Transverse colon (tissue), 4 donors: ENCODE results near the gene DAZAP1. TPM values are rescaled to one million over a fixed set of nuclear protein-coding genes. Genes with fewer than 3 reads are reported as not detected.

Source experiments
- DNase-seq: peaks from one replicate; pipeline ENCODE4 v3.0.0-alpha.2; 2019
- H3K27ac ChIP-seq, 4 donors: fragments of 200-600 bp; sonication (generic); 2 replicates each; pipeline ENCODE4 v1.5.1; 2016 to 2018; ENCODE audit warnings: inconsistent platforms in 4 of 4
- H3K27me3 ChIP-seq: fragments of 200-600 bp; sonication (generic); 2 replicates; pipeline ENCODE4 v1.5.1; 2017; ENCODE audit warnings: inconsistent platforms
- H3K36me3 ChIP-seq, 4 donors: fragments of 200-600 bp; sonication (generic); 2 replicates each; pipeline ENCODE4 v1.5.1; 2017 to 2019; ENCODE audit warnings: inconsistent platforms in 4 of 4
- H3K4me1 ChIP-seq, 4 donors: fragments of 200-600 bp; sonication (generic); 2 replicates each; pipeline ENCODE4 v1.5.1; 2017 to 2020; ENCODE audit warnings: inconsistent platforms in 4 of 4
- H3K4me3 ChIP-seq, 4 donors: fragments of 200-600 bp; sonication (generic); 1 replicate in 1 of 4; 2 replicates in 3 of 4; pipeline versions ENCODE4 v1.5.1 to v1.6.1; 2017 to 2019; ENCODE audit warnings: inconsistent platforms in 4 of 4
- H3K9me3 ChIP-seq, 2 donors: fragments of 200-600 bp; sonication (generic); 2 replicates each; pipeline ENCODE4 v1.5.1; 2017 to 2019; ENCODE audit warnings: inconsistent platforms in 2 of 2
- CTCF ChIP-seq, 5 experiments: fragments of 200-600 bp in 3 of 5; fragments of 450-650 bp in 2 of 5; sonication (generic) in 3 of 5; IDR thresholded peaks; 1 replicate in 2 of 5; 2 replicates in 3 of 5; pipeline ENCODE4 v1.5.1; 2016 to 2017; ENCODE audit warnings: antibody characterized with exemption in 5 of 5, inconsistent platforms in 3 of 5, mild to moderate bottlenecking in 2 of 5, moderate library complexity in 1 of 5
- EP300 ChIP-seq: sonication (generic); formaldehyde crosslinking; IDR thresholded peaks from one replicate; pipeline ENCODE4 v1.6.1; 2017; ENCODE audit warnings: antibody characterized with exemption, low read depth
- POLR2A ChIP-seq: fragments of 450-650 bp; IDR thresholded peaks from one replicate; pipeline ENCODE4 v1.6.1; 2016; ENCODE audit warnings: antibody characterized with exemption, mild to moderate bottlenecking, moderate library complexity
- POLR2AphosphoS5 ChIP-seq, 3 donors: sonication (generic); formaldehyde crosslinking; IDR thresholded peaks; one replicate each; pipeline ENCODE4 v1.6.1; 2016; ENCODE audit warnings: antibody characterized with exemption in 3 of 3
- WGBS, 2 donors: methylation state at CpG; one replicate each; pipeline ENCODE4 v1.1.5; 2018; ENCODE audit warnings: low coverage in 1 of 2; 5-methylcytosine and 5-hydroxymethylcytosine counted together
- in situ Hi-C, 4 donors: fragments of 200-750 bp; cut with MboI; loops; one replicate each; pipeline versions ENCODE4 v1.15.0 to v1.15.1; 2017; ENCODE audit warnings: low sequenced_read_pairs in 3 of 4, low pct_ligation_motif_present in 1 of 4, low pct_unique_long_range_greater_than_20kb in 1 of 4
- intact Hi-C: fragments of 100-400 bp; cut with DNase I; formaldehyde crosslinking; loops from one replicate; pipeline ENCODE4 v1.15.1; 2023; ENCODE audit warnings: low total_unique reads
- total RNA-seq, 4 donors: library from RNA; depleted of rRNA; stranded (reverse); fragments of >200 nt; gene quantifications; one replicate each; pipeline ENCODE4 v1.1.0, GENCODE V29; 2016

Gene DAZAP1
- total RNA-seq, 4 donors from 2014 or later: 36.3 to 77.2 (median 41.6) TPM

- in situ Hi-C loops: no loop called here
- TF ChIP-seq EP300 (no peak), CTCF (IDR thresholded peaks at IDR 0.05) (no peak), POLR2A (no peak), POLR2AphosphoS5 (IDR thresholded peaks at IDR 0.05) (no peak)
- no peaks in the 10 kb centered on the region for H3K9me3 ChIP-seq
- DNase-seq: no peak
- H3K4me3 ChIP-seq: no peak overlapping the region
- H3K36me3 ChIP-seq: no peaks in the 10 kb centered on the region
- no peak overlapping the region for H3K27ac ChIP-seq
- H3K4me1 ChIP-seq: peaks cover 11 to 29% (median 25%) of the 10 kb centered on the region in 4 donors
- 63% methylated on average over 25 of the region's 25 CpGs; no CpG with 5 or more reads in 1 of the 2 donors for WGBS, 2 donors
- peaks cover 49% of the 10 kb centered on the region for H3K27me3 ChIP-seq
- intact Hi-C loops: loop anchor here (10.0 kb wide), 1 partner anchor 118 kb away; the partner anchor contains the start of gene EFNA2
Measured at GRCh38 chr19:1402411-1403070, 4.8 kb upstream of the DAZAP1 start.

- in situ Hi-C loops (no loop called here), intact Hi-C loops (loop anchor here (10.0 kb wide), 1 partner anchor 122 kb away; the partner anchor contains the start of gene EFNA2)
- WGBS, 2 donors: 0% methylated on average over 31 of the region's 72 CpGs; no CpG with 5 or more reads in 1 of the 2 donors
- H3K4me1 ChIP-seq: peaks cover 29 to 48% (median 40%) of the 10 kb centered on the region in 4 donors
- H3K9me3 ChIP-seq: no peaks in the 10 kb centered on the region
- peak overlapping the region; percentile 31 to 99 (median 44) for H3K4me3 ChIP-seq
- DNase-seq: peak; percentile 100
- peak overlapping the region; percentile 86 to 99 (median 96) for H3K27ac ChIP-seq
- TF ChIP-seq POLR2A: peak; percentile 25
- TF ChIP-seq POLR2AphosphoS5 (IDR thresholded peaks at IDR 0.05): peak in 2 of 3 donors; percentile 25 to 58
- TF ChIP-seq EP300: no peak
- peak; percentile 26 to 78 (median 44) for TF ChIP-seq CTCF (IDR thresholded peaks at IDR 0.05)
- no peaks in the 10 kb centered on the region for H3K36me3 ChIP-seq
- peaks cover 21% of the 10 kb centered on the region for H3K27me3 ChIP-seq
Measured at GRCh38 chr19:1406774-1407527, 435 bp upstream of the DAZAP1 start.

DNA sequence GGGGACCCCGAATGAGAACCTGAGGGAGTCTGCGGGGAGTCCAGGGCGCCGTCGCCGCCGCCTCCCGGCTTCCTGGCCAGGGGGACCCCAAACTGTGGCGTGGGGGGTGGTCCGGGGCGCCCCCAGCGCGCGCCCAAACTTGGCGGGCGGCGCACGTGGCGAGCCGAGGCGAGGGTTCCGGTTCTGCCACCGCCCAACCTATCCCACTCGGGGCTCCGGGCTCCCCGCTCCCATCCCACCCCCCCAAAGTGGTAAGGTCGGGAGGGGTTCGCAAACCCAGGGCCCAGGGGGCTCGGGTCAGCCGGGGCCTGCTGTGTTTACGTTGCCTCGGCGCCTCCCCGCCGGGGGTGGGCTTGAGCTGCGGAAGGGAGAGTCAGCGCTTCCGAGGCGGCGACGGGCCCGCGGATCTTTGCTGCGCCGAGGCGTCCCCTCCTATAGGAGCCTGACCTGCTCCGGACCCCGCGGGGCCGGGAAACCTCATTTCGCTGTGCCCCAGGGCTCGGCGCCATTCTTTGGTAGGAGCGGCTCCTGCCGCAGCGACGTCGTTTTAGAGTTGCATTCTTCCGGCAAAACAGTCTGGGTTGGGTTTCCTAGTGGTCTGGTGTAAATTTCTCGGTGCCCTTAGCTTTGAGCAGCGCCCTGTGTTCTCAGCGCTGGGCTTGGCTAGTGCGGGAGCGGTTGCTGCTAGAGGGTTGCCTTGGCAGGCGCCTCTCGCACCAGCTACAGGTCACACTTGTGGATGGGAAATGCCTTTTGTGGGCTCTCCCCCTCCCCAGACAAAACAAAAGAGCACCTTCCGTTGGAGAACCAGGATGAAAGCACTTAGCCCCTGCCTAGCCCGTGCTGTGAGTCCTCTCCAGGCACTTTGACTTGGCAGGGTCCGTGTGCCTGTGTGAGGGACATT is 1.2 kb downstream of the DAZAP1 start:
- Histone ChIP-seq H3K4me1 (peaks cover 29 to 54% (median 46%) of the 10 kb centered on the region in 4 donors), H3K36me3 (no peaks in the 10 kb centered on the region), H3K4me3 (peak overlapping the region; percentile 79 to 99 (median 96)), H3K9me3 (no peaks in the 10 kb centered on the region), H3K27ac (peak overlapping the region; percentile 95 to 99 (median 97)), H3K27me3 (peaks cover 6% of the 10 kb centered on the region)
- WGBS, 2 donors: 0% methylated on average over 46 of the region's 69 CpGs; no CpG with 5 or more reads in 1 of the 2 donors
- TF ChIP-seq POLR2AphosphoS5 (IDR thresholded peaks at IDR 0.05): peak in 1 of 3 donors; percentile 38
- TF ChIP-seq EP300: no peak
- TF ChIP-seq POLR2A: peak; percentile 59
- peak in 1 of 5 experiments; percentile 6 for TF ChIP-seq CTCF (IDR thresholded peaks at IDR 0.05)
- in situ Hi-C loops: no loop called here
- intact Hi-C loops: loop anchor here (10.0 kb wide), 1 partner anchor 124 kb away; the partner anchor contains the start of gene EFNA2
- peak; percentile 55 for DNase-seq
